ENCODE data around the gene LRP6. TPM values are rescaled to one million over a fixed set of nuclear protein-coding genes. Genes with fewer than 3 reads are reported as not detected.

LRP6 gene
- total and polyA plus RNA-seq, 2 of the 13 experiments (the other 11 are each of a cell fraction or from before 2014, with no cell fraction given): 33.8 to 42.0 TPM

- TF ChIP-seq MXD1 (CRISPR knock-in tag; IDR thresholded peaks at IDR 0.05) (no peak), SOX5 (CRISPR knock-in tag; IDR thresholded peaks at IDR 0.05; ENCODE audit: borderline replicate concordance) (peak; percentile 25; the same call in 1 of the 2 replicates), ZNF484 (CRISPR knock-in tag; IDR thresholded peaks at IDR 0.05; ENCODE audit: borderline replicate concordance, low read depth) (no peak), SAP130 (CRISPR knock-in tag; IDR thresholded peaks at IDR 0.05; ENCODE audit: low read depth) (peak; percentile 44; the same call in 1 of the 2 replicates)
- TF ChIP-seq, protein P1, sequence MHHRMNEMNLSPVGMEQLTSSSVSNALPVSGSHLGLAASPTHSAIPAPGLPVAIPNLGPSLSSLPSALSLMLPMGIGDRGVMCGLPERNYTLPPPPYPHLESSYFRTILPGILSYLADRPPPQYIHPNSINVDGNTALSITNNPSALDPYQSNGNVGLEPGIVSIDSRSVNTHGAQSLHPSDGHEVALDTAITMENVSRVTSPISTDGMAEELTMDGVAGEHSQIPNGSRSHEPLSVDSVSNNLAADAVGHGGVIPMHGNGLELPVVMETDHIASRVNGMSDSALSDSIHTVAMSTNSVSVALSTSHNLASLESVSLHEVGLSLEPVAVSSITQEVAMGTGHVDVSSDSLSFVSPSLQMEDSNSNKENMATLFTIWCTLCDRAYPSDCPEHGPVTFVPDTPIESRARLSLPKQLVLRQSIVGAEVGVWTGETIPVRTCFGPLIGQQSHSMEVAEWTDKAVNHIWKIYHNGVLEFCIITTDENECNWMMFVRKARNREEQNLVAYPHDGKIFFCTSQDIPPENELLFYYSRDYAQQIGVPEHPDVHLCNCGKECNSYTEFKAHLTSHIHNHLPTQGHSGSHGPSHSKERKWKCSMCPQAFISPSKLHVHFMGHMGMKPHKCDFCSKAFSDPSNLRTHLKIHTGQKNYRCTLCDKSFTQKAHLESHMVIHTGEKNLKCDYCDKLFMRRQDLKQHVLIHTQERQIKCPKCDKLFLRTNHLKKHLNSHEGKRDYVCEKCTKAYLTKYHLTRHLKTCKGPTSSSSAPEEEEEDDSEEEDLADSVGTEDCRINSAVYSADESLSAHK (CRISPR knock-in tag; IDR thresholded peaks at IDR 0.05; ENCODE audit: borderline replicate concordance): no peak
Observed at GRCh38 chr12:12167847-12168246, 99.0 kb downstream of the LRP6 start (continued).

GRCh38 chr12:12166751-12167150 lies 100.1 kb downstream of the LRP6 start:
- POLR2A ChIA-PET: no interaction called here
- in situ Hi-C loops (cut with HindIII; ENCODE audit: extremely low pct_ligation_motif_present, low pct_unique_long_range_greater_than_20kb): no loop called here
- TF ChIP-seq CENPX (CRISPR knock-in tag; IDR thresholded peaks at IDR 0.05) (no peak), ZMYM3 (CRISPR knock-in tag; IDR thresholded peaks at IDR 0.05) (no peak), ZNF562 (CRISPR knock-in tag; IDR thresholded peaks at IDR 0.05; ENCODE audit: borderline replicate concordance) (no peak), RNF2 (conservative IDR thresholded peaks at IDR 0.05; ENCODE audit: low read depth) (no peak), SAP130 (CRISPR knock-in tag; IDR thresholded peaks at IDR 0.05; ENCODE audit: low read depth) (no peak), ZFP91 (CRISPR knock-in tag; IDR thresholded peaks at IDR 0.05; ENCODE audit: borderline replicate concordance) (no peak), SKI (IDR thresholded peaks at IDR 0.05; ENCODE audit: partially characterized antibody) (no peak), HOXA9 (CRISPR knock-in tag; IDR thresholded peaks at IDR 0.05; ENCODE audit: borderline replicate concordance) (no peak)
- TF ChIP-seq, protein P2, sequence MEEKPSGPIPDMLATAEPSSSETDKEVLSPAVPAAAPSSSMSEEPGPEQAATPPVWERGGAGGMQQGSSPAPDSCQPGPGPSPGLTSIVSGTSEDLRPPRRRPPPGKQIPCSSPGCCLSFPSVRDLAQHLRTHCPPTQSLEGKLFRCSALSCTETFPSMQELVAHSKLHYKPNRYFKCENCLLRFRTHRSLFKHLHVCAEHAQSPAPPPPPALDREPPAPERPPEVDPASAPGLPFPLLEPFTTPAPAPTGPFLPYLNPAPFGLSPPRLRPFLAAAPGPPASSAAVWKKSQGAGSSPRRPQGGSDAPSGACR (CRISPR knock-in tag; IDR thresholded peaks at IDR 0.05): no peak

More at GRCh38 chr12:12166751-12167150, 100.1 kb downstream of the LRP6 start:
- ATAC-seq (no peak), FAIRE-seq (no peak), DNase-seq (ENCODE audit: low spot score) (no peak)
- no peak overlapping the region for H3K4me3 ChIP-seq (replicated peaks in 1 of 3; ENCODE audit: insufficient read depth in 1 of 3, low read depth in 2 of 3, low read length in 3 of 3)
- H3K9ac ChIP-seq (ENCODE audit: insufficient read depth, low read depth, low read length): no peak overlapping the region
- intact Hi-C loops (cut with micrococcal nuclease; ENCODE audit: unreplicated experiment): loop anchor here (5.0 to 10.0 kb wide), 3 partner anchors 72 to 166 kb away; partner anchors contain the start of gene LRP6
- H3K9me3 ChIP-seq (ENCODE audit: low read length): no peaks in the 10 kb centered on the region
- peaks cover 43% of the 10 kb centered on the region for H3K4me1 ChIP-seq (ENCODE audit: insufficient read depth, low read length)
- peaks cover 9% of the 10 kb centered on the region for H3K79me2 ChIP-seq (ENCODE audit: insufficient read depth, low read length)
- no peak overlapping the region for H3K4me2 ChIP-seq (ENCODE audit: low read depth, low read length)
- no peaks in the 10 kb centered on the region for H3K27me3 ChIP-seq (ENCODE audit: control insufficient read depth in 1 of 2, insufficient read depth in 2 of 2, low read length in 2 of 2)
- 0 out of 2 replicates have a peak, but pooled peaks cover 2% of the 10 kb centered on the region for H4K20me1 ChIP-seq (ENCODE audit: insufficient read depth, low read length)
- CTCF ChIA-PET (ENCODE audit: low intra/inter-chr PET ratio, low total read pairs): no interaction called here
- H2AFZ ChIP-seq (ENCODE audit: low read length): no peak overlapping the region
- H3K27ac ChIP-seq (ENCODE audit: extremely low read length, insufficient read depth, low read length): no peak overlapping the region
- BruUV-seq (replicated peaks): no TSS peak
- H3K36me3 ChIP-seq (replicated peaks in 1 of 2; ENCODE audit: control insufficient read depth in 1 of 2, insufficient read depth in 2 of 2, low read length in 2 of 2): peaks cover 5 to 21% of the 10 kb centered on the region in 2 experiments

All from HepG2 (cell line).